B cell (primary cell): Measurements from ENCODE around the gene ACBD3. TPM values are rescaled to one million over a fixed set of nuclear protein-coding genes. Genes with fewer than 3 reads are reported as not detected.

Experiments
- ATAC-seq: fragments of 200-7000 bp; cut with Tn5 transposase; one replicate; pipeline ENCODE4 v1.10.0; 2021; ENCODE audit warnings: low read depth, mild to moderate bottlenecking, moderate number of reproducible peaks, moderate library complexity
- CTCF ChIA-PET: fragments of 350-600 bp; sonication (Branson Sonifier 250); formaldehyde crosslinking; loops from one replicate; lab custom pipeline; 2021; ENCODE audit warnings: antibody characterized with exemption, inconsistent platforms; lab: Charles Lee
- POLR2A ChIA-PET: fragments of 350-600 bp; sonication (Branson Sonifier 250); formaldehyde crosslinking; loops from one replicate; lab custom pipeline; 2021; ENCODE audit warnings: antibody characterized with exemption; lab: Charles Lee
- DNase-seq: peaks from one replicate; pipeline ENCODE4 v3.0.0; 2013
- H2AFZ ChIP-seq: 2 replicates; pipeline ENCODE4 v1.6.1; 2012; ENCODE audit warnings: mild to moderate bottlenecking, low read depth, low read length; ENCODE audit not compliant: insufficient read depth, poor library complexity, severe bottlenecking
- H3K27ac ChIP-seq, 2 donors: 1 replicate in 1 of 2; 2 replicates in 1 of 2; pipeline ENCODE4 v1.5.1; 2012 to 2013; ENCODE audit warnings: low read length in 2 of 2, mild to moderate bottlenecking in 2 of 2, moderate library complexity in 1 of 2
- H3K27me3 ChIP-seq, 4 experiments: fragments of 200-600 bp in 1 of 4; sonication (generic) in 1 of 4; replicated peaks in 1 of 4; 1 replicate in 2 of 4; 2 replicates in 2 of 4; pipeline versions ENCODE4 v1.6.1 to v1.7.0; 2013 to 2016; ENCODE audit warnings: low read length in 3 of 4, mild to moderate bottlenecking in 2 of 4, mixed read lengths in 1 of 4, moderate library complexity in 1 of 4; ENCODE audit not compliant: insufficient read depth in 4 of 4, control insufficient read depth in 3 of 4; ENCODE audit errors: control extremely low read depth in 1 of 4
- H3K36me3 ChIP-seq, 2 experiments: replicated peaks in 1 of 2; 1 replicate in 1 of 2; 2 replicates in 1 of 2; pipeline versions ENCODE4 v1.6.1 to v1.7.1; 2013; ENCODE audit warnings: low read length in 1 of 2; ENCODE audit not compliant: insufficient read depth in 2 of 2, control insufficient read depth in 1 of 2; ENCODE audit errors: control extremely low read depth in 1 of 2, extremely low read depth in 1 of 2
- H3K4me1 ChIP-seq, 2 donors: fragments of 200-600 bp in 1 of 2; sonication (generic) in 1 of 2; 1 replicate in 1 of 2; 2 replicates in 1 of 2; pipeline versions ENCODE4 v1.5.1 to v1.6.1; 2013 to 2017; ENCODE audit warnings: low read length in 2 of 2; ENCODE audit not compliant: control insufficient read depth in 2 of 2, insufficient read depth in 2 of 2
- H3K4me2 ChIP-seq: replicated peaks from 2 replicates; pipeline ENCODE3; 2012; ENCODE audit warnings: mild to moderate bottlenecking, low read depth, low read length; ENCODE audit not compliant: poor library complexity, severe bottlenecking
- H3K4me3 ChIP-seq, 5 experiments: fragments of 200-600 bp in 1 of 5; sonication (generic) in 1 of 5; 1 replicate in 3 of 5; 2 replicates in 2 of 5; pipeline versions ENCODE4 v1.5.1 to v1.7.0; 2011 to 2016; ENCODE audit warnings: low read length in 4 of 5, mild to moderate bottlenecking in 4 of 5, low read depth in 2 of 5, control low read depth in 1 of 5, moderate library complexity in 1 of 5; ENCODE audit not compliant: insufficient read depth in 1 of 5; ENCODE audit errors: control extremely low read depth in 1 of 5, extremely low read depth in 1 of 5
- H3K79me2 ChIP-seq: fragments of 200-600 bp; sonication (generic); one replicate; pipeline ENCODE4 v1.6.0; 2016; ENCODE audit warnings: low read length; ENCODE audit not compliant: control insufficient read depth, insufficient read depth
- H3K9ac ChIP-seq: fragments of 200-600 bp; sonication (generic); 2 replicates; pipeline ENCODE4 v1.6.1; 2017; ENCODE audit warnings: mild to moderate bottlenecking, low read length, moderate library complexity
- H3K9me3 ChIP-seq, 3 donors: one replicate each; pipeline versions ENCODE4 v1.6.1 to v1.7.1; 2013; ENCODE audit warnings: low read length in 2 of 3; ENCODE audit not compliant: control insufficient read depth in 2 of 3, insufficient read depth in 1 of 3; ENCODE audit errors: control extremely low read depth in 1 of 3
- H4K20me1 ChIP-seq: 2 replicates; pipeline ENCODE4 v1.6.0; 2012; ENCODE audit warnings: mild to moderate bottlenecking, low read length; ENCODE audit not compliant: insufficient read depth, control insufficient read depth, poor library complexity, severe bottlenecking
- H3K27ac Mint-ChIP-seq: one replicate; pipeline ENCODE4 v1.8.0; 2021; ENCODE audit warnings: mixed read lengths
- H3K27me3 Mint-ChIP-seq: one replicate; pipeline ENCODE4 v1.8.0; 2021; ENCODE audit warnings: mixed read lengths
- H3K4me1 Mint-ChIP-seq: one replicate; pipeline ENCODE4 v1.8.0; 2021; ENCODE audit warnings: mixed read lengths
- H3K4me3 Mint-ChIP-seq: one replicate; pipeline ENCODE4 v1.8.0; 2021; ENCODE audit warnings: mixed read lengths
- H3K9me3 Mint-ChIP-seq: one replicate; pipeline ENCODE4 v1.8.0; 2022; ENCODE audit warnings: mixed read lengths; ENCODE audit not compliant: insufficient read depth
- CTCF ChIP-seq: fragments of 200-600 bp; IDR thresholded peaks from one replicate; pipeline ENCODE4 v1.8.0; 2022; ENCODE audit warnings: antibody characterized with exemption, mild to moderate bottlenecking
- EZH2 ChIP-seq: IDR thresholded peaks from 2 replicates; pipeline ENCODE4 v1.6.1; 2012; ENCODE audit warnings: borderline replicate concordance, low read depth, mild to moderate bottlenecking, moderate library complexity, low read length; ENCODE audit not compliant: insufficient read depth, poor library complexity, severe bottlenecking
- WGBS: methylation state at CpG from one replicate; pipeline ENCODE4 v1.1.5; 2013; ENCODE audit warnings: missing lambda C conversion rate; ENCODE audit not compliant: insufficient coverage; 5-methylcytosine and 5-hydroxymethylcytosine counted together
- intact Hi-C: fragments of 100-400 bp; cut with micrococcal nuclease; formaldehyde crosslinking; loops from one replicate; pipeline ENCODE4 v1.10.0; 2022
- polyA plus RNA-seq: library from polyadenylated mRNA; depleted of rRNA; stranded (reverse); fragments of >200 nt; gene quantifications from 2 replicates; pipeline ENCODE4 v1.2.3, GENCODE V29; 2012
- total RNA-seq, 2 donors: library from RNA; stranded (reverse); fragments of 120-200 nt in 1 of 2; gene quantifications; 1 replicate in 1 of 2; 2 replicates in 1 of 2; pipeline versions ENCODE4 v1.2.3 to v1.2.4, GENCODE V29; 2013 to 2022

ACBD3 gene
- total and polyA plus RNA-seq, 2 donors (not counting 1 experiment from before 2014, with no cell fraction given) = 16.2 to 60.6 TPM

- Mint-ChIP-seq H3K9me3 (no peaks in the 10 kb centered on the region), H3K27ac (peak overlapping the region; percentile 95), H3K4me1 (peaks cover 31% of the 10 kb centered on the region), H3K4me3 (peak overlapping the region; percentile 96), H3K27me3 (no peaks in the 10 kb centered on the region)
- H3K79me2 ChIP-seq = peaks cover 81% of the 10 kb centered on the region
- intact Hi-C loops = loop anchor here (2.0 to 5.0 kb wide), 3 partner anchors 125 to 219 kb away; partner anchors contain the start of genes H3-3A and SDE2
- H4K20me1 ChIP-seq = no peaks in the 10 kb centered on the region
- no peaks in the 10 kb centered on the region for H3K36me3 ChIP-seq
- DNase-seq (no peak), ATAC-seq (no peak)
- ChIA-PET POLR2A (interaction anchor here (1.2 kb wide), 1 partner anchor 59 kb away, joined by 4 read pairs; no protein-coding TSS in a partner anchor), CTCF (interaction anchor here (6.4 kb wide), 1 partner anchor 62 kb away, joined by 116 read pairs; no protein-coding TSS in a partner anchor)
- H3K9me3 ChIP-seq = no peaks in the 10 kb centered on the region
- H3K4me3 ChIP-seq = peak overlapping the region; percentile 58 to 94 (median 70)
- TF ChIP-seq CTCF = no peak
- TF ChIP-seq EZH2 = no peak
- peak overlapping the region; percentile 86 to 96 for H3K27ac ChIP-seq
- peak overlapping the region; percentile 94 for H3K4me2 ChIP-seq
- no peaks in the 10 kb centered on the region for H3K27me3 ChIP-seq
- H2AFZ ChIP-seq = peak overlapping the region; percentile 100
- H3K9ac ChIP-seq = peak overlapping the region; percentile 98
- peaks cover 32 to 42% of the 10 kb centered on the region in 2 donors for H3K4me1 ChIP-seq
- WGBS = 100% methylated on average over 5 of the region's 7 CpGs
Measured at GRCh38 chr1:226187380-226187779, 839 bp upstream of the ACBD3 start.

GRCh38 chr1:226187019-226187322 lies 430 bp upstream of the ACBD3 start:
- Histone ChIP-seq H3K4me3 (peak overlapping the region; percentile 58 to 94 (median 70)), H3K27ac (peak overlapping the region; percentile 86 to 96), H3K9ac (peak overlapping the region; percentile 98), H4K20me1 (peaks cover under 1% of the 10 kb centered on the region), H3K79me2 (peaks cover 85% of the 10 kb centered on the region), H3K36me3 (no peaks in the 10 kb centered on the region), H2AFZ (peak overlapping the region; percentile 100), H3K4me2 (peak overlapping the region; percentile 94), H3K27me3 (no peaks in the 10 kb centered on the region), H3K4me1 (peaks cover 36 to 46% of the 10 kb centered on the region in 2 donors), H3K9me3 (no peaks in the 10 kb centered on the region)
- no peaks in the 10 kb centered on the region for H3K27me3 Mint-ChIP-seq
- POLR2A ChIA-PET = interaction anchor here (1.2 kb wide), 1 partner anchor 59 kb away, joined by 4 read pairs; no protein-coding TSS in a partner anchor
- H3K4me1 Mint-ChIP-seq = peaks cover 35% of the 10 kb centered on the region
- no peaks in the 10 kb centered on the region for H3K9me3 Mint-ChIP-seq
- TF ChIP-seq CTCF = no peak
- no peak for TF ChIP-seq EZH2
- CTCF ChIA-PET = interaction anchor here (6.4 kb wide), 1 partner anchor 61 kb away, joined by 116 read pairs; no protein-coding TSS in a partner anchor
- H3K27ac Mint-ChIP-seq = peak overlapping the region; percentile 95
- intact Hi-C loops = loop anchor here (2.0 to 5.0 kb wide), 3 partner anchors 124 to 220 kb away; partner anchors contain the start of genes H3-3A and SDE2
- DNase-seq (no peak), ATAC-seq (no peak)
- peak overlapping the region; percentile 96 for H3K4me3 Mint-ChIP-seq
- WGBS = 0% methylated on average over 7 of the region's 10 CpGs
